Measurements from ENCODE around the gene SERPIND1. TPM values are rescaled to one million over a fixed set of nuclear protein-coding genes. Genes with fewer than 3 reads are reported as not detected.

Gene SERPIND1, protein sequence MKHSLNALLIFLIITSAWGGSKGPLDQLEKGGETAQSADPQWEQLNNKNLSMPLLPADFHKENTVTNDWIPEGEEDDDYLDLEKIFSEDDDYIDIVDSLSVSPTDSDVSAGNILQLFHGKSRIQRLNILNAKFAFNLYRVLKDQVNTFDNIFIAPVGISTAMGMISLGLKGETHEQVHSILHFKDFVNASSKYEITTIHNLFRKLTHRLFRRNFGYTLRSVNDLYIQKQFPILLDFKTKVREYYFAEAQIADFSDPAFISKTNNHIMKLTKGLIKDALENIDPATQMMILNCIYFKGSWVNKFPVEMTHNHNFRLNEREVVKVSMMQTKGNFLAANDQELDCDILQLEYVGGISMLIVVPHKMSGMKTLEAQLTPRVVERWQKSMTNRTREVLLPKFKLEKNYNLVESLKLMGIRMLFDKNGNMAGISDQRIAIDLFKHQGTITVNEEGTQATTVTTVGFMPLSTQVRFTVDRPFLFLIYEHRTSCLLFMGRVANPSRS
- total RNA-seq (2022; extraction: Qiagen RNA extraction), result 0.07 TPM in 1 of 5 replicates, not detected in the others

DNA sequence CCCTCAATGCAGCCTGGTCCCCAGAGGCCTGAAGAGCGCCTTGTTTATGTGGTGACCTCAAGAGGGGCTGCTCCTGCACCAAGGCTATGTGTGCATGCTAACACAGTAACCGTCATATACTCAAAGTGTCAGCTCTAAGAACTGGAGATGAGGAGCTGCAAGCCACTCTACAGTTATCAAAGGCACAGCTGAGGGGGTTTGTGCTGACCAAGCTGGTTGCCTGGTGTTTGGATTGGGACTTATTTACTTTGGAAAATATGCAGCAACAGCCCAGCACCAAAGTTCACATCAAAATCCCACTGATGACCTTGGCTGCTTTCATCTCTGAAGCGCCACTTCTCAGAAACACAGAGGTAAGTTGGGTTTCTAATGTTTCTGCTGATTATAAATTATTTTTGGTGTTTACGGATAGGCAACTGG is at the start of gene SERPIND1:
Gene SERPIND1 (plus strand): TSS at position 321 of the 420 bp plus-strand sequence. CDS start 5,200 bp downstream, outside the sequence.

Other genes with a start within 250 kb of the SERPIND1 start
- gene PI4KA, start 84.7 kb downstream of the SERPIND1 start, total RNA-seq (2022; extraction: Qiagen RNA extraction), result 18.9 to 21.8 TPM (median 20.5 TPM) in 5 replicates
- gene SNAP29, start 84.9 kb downstream of the SERPIND1 start, total RNA-seq (2022; extraction: Qiagen RNA extraction), result 13.6 to 19.1 TPM (median 17.6 TPM) in 5 replicates
- gene CRKL, start 143.3 kb downstream of the SERPIND1 start, total RNA-seq (2022; extraction: Qiagen RNA extraction), result 20.9 to 30.9 TPM (median 22.3 TPM) in 5 replicates
- 1.6 to 3.8 TPM (median 3.5 TPM) in 5 replicates for gene AIFM3, start 193.1 kb downstream of the SERPIND1 start, total RNA-seq (2022; extraction: Qiagen RNA extraction)
- gene LZTR1, start 208.2 kb downstream of the SERPIND1 start, total RNA-seq (2022; extraction: Qiagen RNA extraction), result 15.6 to 19.9 TPM (median 16.1 TPM) in 5 replicates
- gene THAP7, start 228.0 kb downstream of the SERPIND1 start, total RNA-seq (2022; extraction: Qiagen RNA extraction), result 16.9 to 27.1 TPM (median 22.5 TPM) in 5 replicates
- gene P2RX6, start 241.1 kb downstream of the SERPIND1 start, total RNA-seq (2022; extraction: Qiagen RNA extraction), result 0.56 to 0.97 TPM (median 0.79 TPM) in 5 replicates

All from A549 treated with Hydrocortisone at 1 μM for 4 hours (cell line).